Measurements from ENCODE around the gene DRAP1. TPM values are rescaled to one million over a fixed set of nuclear protein-coding genes. Genes with fewer than 3 reads are reported as not detected.

The DRAP1 gene
- total and polyA plus RNA-seq, 2 experiments from 2014 or later: 257 to 288 TPM

DNA sequence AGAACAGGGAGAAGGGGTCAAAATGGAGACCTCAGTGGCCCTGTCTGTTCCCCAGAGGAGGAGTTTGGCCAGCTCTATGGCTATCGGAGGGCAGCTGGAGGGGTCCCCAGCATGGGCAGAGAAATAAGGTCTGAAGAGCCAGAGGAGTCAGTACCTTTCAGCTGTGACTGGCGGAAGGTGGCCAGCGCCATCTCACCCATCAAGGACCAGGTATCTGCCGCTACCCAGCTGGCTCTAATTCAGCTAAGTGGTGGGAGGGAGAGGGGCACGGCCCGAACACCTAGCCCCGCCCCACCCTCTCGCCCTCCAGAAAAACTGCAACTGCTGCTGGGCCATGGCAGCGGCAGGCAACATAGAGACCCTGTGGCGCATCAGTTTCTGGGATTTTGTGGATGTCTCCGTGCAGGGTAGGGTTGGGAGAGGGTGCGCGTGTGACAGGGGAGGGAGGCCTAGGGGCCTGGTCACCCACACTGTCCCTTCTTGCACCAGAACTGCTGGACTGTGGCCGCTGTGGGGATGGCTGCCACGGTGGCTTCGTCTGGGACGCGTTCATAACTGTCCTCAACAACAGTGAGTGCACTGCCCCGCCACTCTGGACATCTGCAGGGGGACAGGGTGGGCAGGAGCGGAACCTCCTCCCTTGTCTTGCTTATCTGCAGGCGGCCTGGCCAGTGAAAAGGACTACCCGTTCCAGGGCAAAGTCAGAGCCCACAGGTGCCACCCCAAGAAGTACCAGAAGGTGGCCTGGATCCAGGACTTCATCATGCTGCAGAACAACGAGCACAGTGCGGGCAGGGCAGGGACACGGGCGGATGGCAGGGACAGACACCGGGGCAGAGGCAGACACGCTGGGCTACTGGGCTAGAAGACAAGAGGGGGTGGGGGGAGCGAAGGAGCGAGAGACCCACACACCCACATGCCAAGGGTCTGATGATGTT lies 36.8 kb upstream of the DRAP1 start:
- H3K9me3 ChIP-seq (ENCODE audit: low read depth): no peaks in the 10 kb centered on the region
- H3K4me1 ChIP-seq (ENCODE audit: low read depth): no peaks in the 10 kb centered on the region
- peaks cover 19% of the 10 kb centered on the region for H3K36me3 ChIP-seq
- H3K4me3 ChIP-seq: no peak overlapping the region
- no peak for DNase-seq (ENCODE audit: low read depth in 1 of 2, low spot score in 1 of 2)
- TF ChIP-seq, protein P1, sequence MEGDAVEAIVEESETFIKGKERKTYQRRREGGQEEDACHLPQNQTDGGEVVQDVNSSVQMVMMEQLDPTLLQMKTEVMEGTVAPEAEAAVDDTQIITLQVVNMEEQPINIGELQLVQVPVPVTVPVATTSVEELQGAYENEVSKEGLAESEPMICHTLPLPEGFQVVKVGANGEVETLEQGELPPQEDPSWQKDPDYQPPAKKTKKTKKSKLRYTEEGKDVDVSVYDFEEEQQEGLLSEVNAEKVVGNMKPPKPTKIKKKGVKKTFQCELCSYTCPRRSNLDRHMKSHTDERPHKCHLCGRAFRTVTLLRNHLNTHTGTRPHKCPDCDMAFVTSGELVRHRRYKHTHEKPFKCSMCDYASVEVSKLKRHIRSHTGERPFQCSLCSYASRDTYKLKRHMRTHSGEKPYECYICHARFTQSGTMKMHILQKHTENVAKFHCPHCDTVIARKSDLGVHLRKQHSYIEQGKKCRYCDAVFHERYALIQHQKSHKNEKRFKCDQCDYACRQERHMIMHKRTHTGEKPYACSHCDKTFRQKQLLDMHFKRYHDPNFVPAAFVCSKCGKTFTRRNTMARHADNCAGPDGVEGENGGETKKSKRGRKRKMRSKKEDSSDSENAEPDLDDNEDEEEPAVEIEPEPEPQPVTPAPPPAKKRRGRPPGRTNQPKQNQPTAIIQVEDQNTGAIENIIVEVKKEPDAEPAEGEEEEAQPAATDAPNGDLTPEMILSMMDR (IDR thresholded peaks at IDR 0.05; ENCODE audit: low read depth, low read length): no peak
- H3K27me3 ChIP-seq: no peaks in the 10 kb centered on the region
- no peak overlapping the region for H3K27ac ChIP-seq

DNA sequence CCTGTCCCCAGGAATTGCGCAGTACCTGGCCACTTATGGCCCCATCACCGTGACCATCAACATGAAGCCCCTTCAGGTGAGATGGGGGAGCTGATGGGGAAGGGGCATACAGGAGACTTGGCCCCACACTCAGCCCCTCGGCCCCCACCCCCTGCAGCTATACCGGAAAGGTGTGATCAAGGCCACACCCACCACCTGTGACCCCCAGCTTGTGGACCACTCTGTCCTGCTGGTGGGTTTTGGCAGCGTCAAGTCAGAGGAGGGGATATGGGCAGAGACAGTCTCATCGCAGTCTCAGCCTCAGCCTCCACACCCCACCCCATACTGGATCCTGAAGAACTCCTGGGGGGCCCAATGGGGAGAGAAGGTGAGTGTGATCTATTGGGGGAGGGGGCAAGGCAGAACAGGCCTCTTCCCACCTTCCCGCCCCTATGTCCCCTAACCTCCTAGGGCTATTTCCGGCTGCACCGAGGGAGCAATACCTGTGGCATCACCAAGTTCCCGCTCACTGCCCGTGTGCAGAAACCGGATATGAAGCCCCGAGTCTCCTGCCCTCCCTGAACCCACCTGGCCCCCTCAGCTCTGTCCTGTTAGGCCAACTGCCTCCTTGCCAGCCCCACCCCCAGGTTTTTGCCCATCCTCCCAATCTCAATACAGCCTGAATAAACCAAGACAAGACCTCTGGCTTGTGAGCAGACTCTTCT lies 36.0 kb upstream of the DRAP1 start:
- H3K27me3 ChIP-seq: no peaks in the 10 kb centered on the region
- H3K27ac ChIP-seq: no peak overlapping the region
- H3K9me3 ChIP-seq (ENCODE audit: low read depth): no peaks in the 10 kb centered on the region
- DNase-seq (ENCODE audit: low read depth in 1 of 2, low spot score in 1 of 2): no peak
- peaks cover 19% of the 10 kb centered on the region for H3K36me3 ChIP-seq
- no peaks in the 10 kb centered on the region for H3K4me1 ChIP-seq (ENCODE audit: low read depth)
- TF ChIP-seq, protein P1 (IDR thresholded peaks at IDR 0.05; ENCODE audit: low read depth, low read length): no peak
- H3K4me3 ChIP-seq: no peak overlapping the region

DNA sequence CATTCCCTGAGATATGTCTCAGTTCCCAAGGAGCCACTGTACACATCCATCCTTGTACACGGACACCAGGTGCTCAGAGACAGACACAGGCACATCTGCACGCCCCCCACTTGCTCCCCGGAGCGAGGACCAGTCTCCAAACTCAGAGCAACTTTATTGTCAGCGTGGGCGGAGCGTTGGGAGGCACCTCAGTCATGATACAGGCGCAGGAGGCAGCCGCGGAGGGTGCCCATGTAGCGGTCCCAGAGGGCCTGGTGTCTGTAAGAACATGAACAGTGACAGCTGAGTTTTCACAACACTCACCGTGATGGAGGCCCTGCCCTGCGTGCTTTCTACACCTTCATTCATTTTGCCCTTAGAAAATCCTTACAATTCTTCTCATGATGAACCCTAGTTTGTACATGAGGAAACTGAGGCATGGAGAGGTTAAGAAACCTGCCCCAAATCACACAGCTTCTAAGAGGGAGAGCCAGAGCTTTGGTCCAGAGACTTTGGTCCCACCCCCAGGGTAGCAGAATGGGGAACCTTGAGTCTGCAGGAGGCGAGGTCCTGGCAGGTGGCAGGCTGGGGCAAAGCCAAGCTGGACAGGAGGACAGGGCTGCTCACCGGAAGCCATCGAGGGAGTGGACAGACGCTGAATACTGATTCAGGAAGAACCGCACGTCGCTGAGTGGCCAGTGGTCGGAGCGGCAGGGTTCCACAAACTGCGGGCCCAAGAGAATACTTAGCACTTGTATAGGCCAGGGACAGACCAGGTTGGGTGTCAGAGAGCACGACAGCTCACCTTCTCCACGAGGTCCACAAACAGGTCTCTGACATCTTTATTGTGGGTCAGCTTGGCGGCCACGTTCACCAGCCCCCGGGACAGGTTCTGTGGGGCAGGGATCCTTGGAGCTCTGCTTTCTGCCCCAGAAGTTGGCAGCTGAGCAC lies 35.2 kb upstream of the DRAP1 start:
- H3K4me1 ChIP-seq (ENCODE audit: low read depth): peaks cover under 1% of the 10 kb centered on the region
- DNase-seq (ENCODE audit: low read depth in 1 of 2, low spot score in 1 of 2): no peak
- H3K9me3 ChIP-seq (ENCODE audit: low read depth): no peaks in the 10 kb centered on the region
- H3K4me3 ChIP-seq: no peak overlapping the region
- no peak overlapping the region for H3K27ac ChIP-seq
- H3K36me3 ChIP-seq: peaks cover 19% of the 10 kb centered on the region
- no peaks in the 10 kb centered on the region for H3K27me3 ChIP-seq
- TF ChIP-seq, protein P1 (IDR thresholded peaks at IDR 0.05; ENCODE audit: low read depth, low read length): no peak

DNA sequence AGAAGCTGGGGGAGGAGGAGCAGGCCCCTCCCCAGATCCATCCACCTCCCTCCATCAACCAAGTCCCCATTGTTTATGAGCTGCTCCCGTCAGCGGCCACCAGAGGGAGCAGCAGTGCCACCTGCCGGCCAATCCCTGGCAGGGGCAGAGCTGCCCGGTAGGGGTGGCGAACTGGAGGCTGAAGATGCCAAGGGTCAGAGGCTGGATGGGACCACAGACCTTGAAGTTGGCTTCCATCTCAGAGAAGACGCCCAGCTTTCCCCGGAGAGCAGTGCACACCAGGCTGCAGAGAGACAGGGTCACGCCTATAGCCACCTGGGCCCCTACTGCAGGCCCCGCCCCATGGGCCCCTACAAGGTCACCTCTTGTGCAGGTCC lies 34.5 kb upstream of the DRAP1 start:
- H3K36me3 ChIP-seq: peaks cover 19% of the 10 kb centered on the region
- H3K4me1 ChIP-seq (ENCODE audit: low read depth): peaks cover 6% of the 10 kb centered on the region

More for the DNA sequence above, 34.5 kb upstream of the DRAP1 start:
- no peak overlapping the region for H3K27ac ChIP-seq
- no peak overlapping the region for H3K4me3 ChIP-seq
- no peaks in the 10 kb centered on the region for H3K9me3 ChIP-seq (ENCODE audit: low read depth)
- peak; percentile 78 to 82 for DNase-seq (ENCODE audit: low read depth in 1 of 2, low spot score in 1 of 2)
- TF ChIP-seq, protein P1 (IDR thresholded peaks at IDR 0.05; ENCODE audit: low read depth, low read length): peak; percentile 100
- no peaks in the 10 kb centered on the region for H3K27me3 ChIP-seq

Data from cardiac muscle cell (in vitro differentiated cells and primary cell).